Measurements from ENCODE around the gene KLHL29.

DNA sequence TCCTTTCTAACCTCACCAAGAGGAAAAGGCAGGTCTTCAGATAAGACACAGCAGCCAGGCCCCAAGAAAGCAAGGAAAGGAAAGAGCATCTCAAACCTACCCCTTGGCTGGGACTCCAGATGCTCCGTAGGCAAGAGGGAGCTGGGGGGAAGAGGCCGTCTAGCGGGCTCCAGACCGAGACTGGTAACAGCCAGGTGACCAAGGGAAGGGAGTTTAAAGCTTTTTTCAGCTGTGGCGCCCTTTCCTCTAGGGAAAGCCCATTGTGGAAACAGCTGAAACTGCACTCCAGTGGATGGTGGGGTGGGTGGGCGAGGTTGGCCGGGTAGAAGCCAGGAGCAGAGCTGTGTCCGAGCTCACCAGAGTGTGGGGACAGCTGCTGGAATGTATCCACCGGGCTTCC, 180.4 kb downstream of the KLHL29 start:
- TF ChIP-seq, protein P1, sequence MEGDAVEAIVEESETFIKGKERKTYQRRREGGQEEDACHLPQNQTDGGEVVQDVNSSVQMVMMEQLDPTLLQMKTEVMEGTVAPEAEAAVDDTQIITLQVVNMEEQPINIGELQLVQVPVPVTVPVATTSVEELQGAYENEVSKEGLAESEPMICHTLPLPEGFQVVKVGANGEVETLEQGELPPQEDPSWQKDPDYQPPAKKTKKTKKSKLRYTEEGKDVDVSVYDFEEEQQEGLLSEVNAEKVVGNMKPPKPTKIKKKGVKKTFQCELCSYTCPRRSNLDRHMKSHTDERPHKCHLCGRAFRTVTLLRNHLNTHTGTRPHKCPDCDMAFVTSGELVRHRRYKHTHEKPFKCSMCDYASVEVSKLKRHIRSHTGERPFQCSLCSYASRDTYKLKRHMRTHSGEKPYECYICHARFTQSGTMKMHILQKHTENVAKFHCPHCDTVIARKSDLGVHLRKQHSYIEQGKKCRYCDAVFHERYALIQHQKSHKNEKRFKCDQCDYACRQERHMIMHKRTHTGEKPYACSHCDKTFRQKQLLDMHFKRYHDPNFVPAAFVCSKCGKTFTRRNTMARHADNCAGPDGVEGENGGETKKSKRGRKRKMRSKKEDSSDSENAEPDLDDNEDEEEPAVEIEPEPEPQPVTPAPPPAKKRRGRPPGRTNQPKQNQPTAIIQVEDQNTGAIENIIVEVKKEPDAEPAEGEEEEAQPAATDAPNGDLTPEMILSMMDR (IDR thresholded peaks at IDR 0.05): no peak
- TF ChIP-seq POLR2A (IDR thresholded peaks at IDR 0.05) (no peak), EP300 (IDR thresholded peaks at IDR 0.05) (no peak)

All from tibial nerve (tissue), 4 donors.